Occipital lobe (tissue), 3 donors: ENCODE data around the gene NPR1. TPM values are rescaled to one million over a fixed set of nuclear protein-coding genes. Genes with fewer than 3 reads are reported as not detected.
A peak's percentile ranks its signal among the peaks of the same experiment; 100 is the strongest.
"Not testable (repeated sequence)": the region's sequence is repeated elsewhere in the genome, so short reads cannot be mapped to it uniquely, and the experiment has no call there.

Experiments used
- DNase-seq: peaks from one replicate; lab custom pipeline; 2025; lab: John Stamatoyannopoulos, UW
- small RNA-seq: library from RNA; depleted of rRNA; stranded (forward); fragments of <200 nt; gene quantifications from one replicate; pipeline ENCODE3, GENCODE V24; 2014
- total RNA-seq: library from RNA; depleted of rRNA; stranded (reverse); fragments of >200 nt; gene quantifications from one replicate; pipeline ENCODE4 v1.2.3, GENCODE V29; 2014

NPR1 gene
- total RNA-seq, 1 donor from 2014 or later: 0.16 TPM

DNA sequence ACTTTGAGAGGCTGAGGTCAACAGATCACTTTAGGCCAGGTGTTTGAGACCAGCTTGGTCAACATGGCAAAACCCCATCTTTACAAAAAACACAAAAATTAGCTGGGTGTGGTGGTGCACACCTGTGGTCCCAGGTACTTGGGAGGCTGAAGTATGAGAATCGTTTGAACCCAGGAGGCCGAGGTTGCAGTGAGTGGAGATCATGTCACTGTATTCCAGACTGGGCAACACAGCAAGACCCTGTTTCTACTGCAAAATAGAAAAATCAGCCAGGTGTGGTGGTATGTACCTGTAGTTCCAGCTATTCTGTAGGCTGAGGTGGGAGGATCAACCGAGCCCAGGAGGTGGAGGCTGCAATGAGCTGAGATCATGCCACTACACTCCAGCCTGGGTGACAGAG, 45.2 kb downstream of the NPR1 start:
- DNase-seq: no peak

DNA sequence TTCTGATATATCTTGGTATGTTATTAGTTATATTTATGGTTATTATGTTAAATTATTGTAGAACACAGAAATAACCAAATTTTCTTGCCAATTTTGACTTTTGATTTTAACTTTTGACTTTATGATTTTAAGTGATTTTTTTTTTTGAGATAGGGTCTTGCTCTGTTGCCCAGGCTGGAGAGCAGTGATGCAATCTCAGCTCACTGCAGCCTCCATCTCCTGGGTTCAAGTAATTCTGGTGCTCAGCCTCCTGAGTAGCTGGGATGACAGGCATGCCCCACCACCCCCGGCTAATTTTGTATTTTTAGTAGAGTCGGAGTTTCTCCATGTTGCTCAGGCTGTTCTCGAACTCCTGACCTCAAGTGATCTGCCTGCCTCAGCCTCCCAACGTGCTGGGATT, 46.1 kb downstream of the NPR1 start:
- not testable (repeated sequence) for DNase-seq

DNA sequence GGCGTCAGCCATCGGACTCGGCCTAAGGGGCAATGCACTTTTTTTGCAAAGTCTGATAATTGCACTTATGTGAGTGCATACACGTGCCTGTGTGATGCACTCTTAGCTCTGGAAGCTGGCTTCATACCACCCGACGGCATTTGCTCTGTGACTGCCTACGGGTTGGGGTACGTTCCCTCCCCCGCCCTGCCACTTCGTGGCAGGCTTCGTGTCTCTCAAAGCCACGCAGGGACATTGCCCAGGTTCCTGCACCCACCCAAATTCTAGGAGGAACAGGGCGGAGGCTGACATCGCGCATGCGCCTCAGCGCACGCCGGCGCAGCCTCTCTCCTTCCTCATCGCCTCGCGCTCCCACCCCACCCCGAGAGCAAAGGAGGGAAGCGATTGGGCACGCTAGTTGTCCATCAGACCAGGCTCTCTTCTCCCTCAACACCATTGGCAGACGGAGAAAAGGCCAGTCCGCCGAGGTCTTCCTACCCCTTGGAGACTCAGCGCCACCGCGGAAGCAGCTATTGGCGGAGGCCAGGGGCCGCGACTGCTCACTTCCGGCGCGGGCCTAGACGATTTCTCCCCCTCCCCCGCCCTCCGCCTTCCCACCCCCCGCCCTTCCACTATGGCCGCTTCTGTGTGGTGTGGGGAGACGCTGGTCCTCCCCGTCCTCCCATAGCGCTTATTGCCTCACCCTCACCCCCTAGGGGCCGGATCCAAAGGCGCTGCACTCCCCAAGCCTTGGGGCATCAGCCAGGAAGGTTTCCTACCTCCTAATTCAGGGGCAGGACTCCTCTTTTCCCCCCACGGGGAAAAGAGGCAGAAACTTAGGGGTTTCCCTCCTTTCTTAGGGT, 49.2 kb downstream of the NPR1 start, which contains the start of gene INTS3:
TSS of gene INTS3 (plus strand) at position 588 of the 842 bp plus-strand sequence. CDS start 585 bp downstream, outside the sequence.
- peak; percentile 100 for DNase-seq

DNA sequence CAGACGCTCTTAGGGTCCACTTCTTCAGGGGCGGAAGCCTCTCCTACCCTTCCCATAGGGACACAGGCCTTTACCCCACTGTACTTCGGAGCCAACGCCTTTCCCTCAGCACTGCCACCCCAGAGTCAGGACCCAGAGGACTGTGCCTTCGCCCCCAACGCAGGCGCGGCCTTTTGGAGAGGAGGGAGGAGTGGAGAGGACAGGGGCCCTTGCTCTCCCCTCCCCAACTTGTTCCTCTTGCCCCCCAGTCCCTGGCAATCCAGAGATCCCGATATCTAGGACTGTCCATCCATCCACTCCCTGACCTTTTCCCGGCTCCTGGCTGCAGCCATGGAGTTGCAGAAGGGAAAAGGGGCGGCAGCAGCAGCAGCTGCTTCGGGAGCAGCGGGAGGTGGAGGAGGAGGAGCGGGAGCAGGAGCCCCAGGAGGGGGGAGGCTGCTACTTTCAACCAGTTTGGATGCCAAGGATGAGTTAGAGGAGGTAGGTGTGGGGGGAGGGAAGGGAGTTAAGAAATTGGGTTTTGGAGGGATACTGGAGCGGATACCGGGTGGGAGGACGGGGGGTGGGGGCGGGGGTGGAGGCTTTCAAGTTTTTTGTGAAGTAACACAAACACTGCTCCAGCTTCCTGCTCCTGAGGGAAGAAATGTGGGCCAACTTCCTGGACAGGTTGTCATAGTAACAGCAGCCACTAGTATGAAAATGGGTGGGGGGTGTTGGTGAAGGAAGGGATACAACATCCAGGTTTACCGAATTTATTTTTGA, 50.0 kb downstream of the NPR1 start:
- DNase-seq: peak; percentile 9

DNA sequence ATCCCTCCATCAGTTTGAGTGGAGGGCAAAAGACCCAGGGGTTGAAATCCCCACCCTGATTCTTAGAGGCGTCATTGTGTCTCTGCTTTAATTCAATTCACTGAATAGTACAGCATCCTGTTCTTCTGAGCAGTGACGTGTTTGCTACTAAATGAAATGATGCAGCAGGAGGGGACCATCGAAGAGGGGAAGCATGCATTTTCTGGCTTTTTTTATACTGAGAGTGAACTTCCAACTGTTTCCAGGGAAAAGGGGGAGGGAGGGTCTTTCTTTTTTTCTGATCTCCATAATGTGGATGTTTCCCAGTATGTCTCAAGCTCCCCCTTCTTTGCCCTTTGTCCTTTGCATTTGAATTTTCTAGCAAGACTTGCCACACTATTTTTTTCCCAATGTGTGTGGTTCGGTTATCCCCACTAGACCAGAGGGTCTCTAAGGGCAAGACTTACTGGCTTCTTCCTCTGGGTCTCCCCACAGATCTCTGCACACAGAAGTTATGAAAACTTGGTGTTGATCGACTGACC, 52.0 kb downstream of the NPR1 start:
- DNase-seq: no peak

DNA sequence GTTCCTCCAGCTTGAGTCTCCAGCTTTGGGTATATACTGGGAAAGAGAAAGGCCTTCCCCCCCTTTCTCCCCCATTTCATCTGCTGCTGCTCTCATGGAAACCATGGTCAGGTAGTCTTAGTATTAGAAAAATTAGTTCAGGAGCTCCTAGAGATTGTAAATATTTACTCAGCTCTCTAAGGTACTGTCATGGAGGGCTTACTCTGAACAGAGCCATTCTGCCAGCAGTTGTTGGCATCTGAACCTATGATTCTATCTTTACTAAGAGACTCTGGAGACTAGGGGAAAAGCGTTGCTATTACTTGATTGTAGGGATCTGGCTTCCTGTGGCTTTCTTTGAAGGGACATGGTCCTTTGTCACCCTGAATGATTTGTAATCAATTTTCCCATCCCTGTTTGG, 55.5 kb downstream of the NPR1 start:
- DNase-seq: no peak

DNA sequence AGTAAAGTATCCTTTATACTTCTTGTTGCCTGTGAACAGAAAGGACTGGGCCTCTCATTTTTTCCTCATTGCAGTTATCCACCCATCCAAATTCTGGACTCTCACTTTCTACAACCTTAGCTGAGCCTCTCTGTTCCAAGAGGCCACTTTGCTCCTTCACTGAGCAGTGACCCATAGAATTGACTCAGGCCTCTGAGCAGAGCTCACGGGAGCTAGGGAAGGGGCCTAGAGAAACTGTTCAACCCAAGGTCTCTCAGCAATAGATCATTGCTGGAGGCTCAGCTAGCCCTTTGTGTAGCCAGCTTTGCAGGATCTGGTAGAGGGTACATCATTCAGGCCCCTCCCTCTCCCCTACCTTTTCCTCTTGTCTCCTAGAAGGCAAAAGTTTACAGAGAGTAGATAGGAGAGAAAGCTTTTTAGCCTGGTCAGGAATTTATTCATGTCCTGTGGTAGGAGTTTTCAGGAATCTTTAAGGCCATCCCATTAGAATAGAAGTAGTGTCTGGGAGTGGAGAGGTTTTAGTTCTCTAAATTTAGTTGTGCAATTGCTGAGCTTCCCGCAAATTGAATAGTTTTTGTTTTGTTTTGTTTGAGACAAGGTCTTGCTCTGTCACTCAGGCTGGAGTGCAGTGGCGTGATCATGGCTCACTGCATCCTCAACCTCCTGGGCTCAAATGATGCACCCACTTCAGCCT, 56.1 kb downstream of the NPR1 start:
- DNase-seq: no peak

DNA sequence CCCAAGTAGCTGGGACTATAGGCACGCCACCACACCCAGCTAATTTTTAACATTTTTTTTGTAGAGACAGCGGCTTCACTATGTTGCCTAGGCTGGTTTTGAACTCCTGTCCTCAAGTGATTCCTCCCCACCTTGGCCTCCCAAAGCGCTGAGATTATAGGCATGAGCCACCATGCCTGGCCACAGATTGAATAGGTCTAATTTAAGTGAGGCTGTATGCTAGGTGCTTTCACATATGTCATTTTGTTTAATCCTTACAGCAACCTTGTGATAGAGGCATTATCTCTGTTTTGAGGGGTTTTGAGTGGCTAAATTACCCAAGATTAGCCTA, 56.6 kb downstream of the NPR1 start:
- no peak for DNase-seq

DNA sequence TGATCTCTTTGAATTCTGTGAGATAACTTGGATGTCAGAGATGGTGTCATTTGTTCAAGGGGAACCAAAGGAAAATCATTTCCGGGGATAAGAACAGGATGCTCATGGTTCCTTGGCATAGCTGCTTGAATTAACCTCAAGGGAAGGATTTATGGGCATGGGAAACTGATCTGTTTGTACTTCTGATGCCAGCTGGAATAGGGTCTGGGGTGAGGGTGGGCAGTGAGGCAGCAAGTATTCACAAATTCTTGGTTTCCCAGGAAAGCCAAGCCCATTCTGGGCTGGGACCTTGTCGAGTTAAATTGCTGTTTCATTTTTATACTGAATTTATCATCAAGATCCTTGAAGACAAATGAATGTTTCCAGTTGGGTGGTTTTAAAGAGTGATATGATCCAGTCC, 63.5 kb downstream of the NPR1 start:
- DNase-seq: no peak

DNA sequence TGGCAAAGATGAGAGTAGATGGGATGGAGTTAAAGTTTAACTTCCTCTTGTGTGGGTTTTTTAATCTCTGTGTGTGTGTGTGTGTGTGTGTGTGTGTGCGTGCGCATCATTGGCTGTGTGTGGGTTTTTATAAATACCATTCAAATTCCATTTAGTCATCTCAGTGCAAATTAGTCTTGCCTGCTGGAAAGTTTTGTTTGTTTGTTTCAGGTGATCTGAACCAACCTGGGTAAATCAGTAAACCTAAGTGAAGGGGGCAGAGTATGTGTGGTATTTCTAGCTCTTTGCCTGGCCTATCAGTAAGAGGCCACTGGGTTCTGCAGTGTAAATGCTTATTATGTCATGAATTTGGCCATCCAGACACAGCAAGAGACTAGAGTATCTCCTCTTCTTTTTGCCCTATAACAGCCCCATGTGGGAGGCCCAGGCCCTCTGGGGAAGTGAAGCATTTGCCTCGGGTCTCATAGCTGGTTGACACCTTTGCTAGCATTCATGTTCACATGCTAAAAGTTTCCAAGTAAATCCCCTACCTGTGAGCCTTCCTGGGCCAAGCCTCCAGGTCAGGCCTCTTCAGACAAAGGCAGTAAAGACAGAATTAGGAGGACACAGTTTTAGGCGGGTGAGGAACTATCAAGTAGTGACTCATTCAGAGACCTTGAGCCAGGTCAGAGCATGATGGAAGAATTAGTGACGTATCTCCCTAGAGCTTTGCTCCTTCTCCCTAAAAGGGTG, 64.1 kb downstream of the NPR1 start:
- DNase-seq: no peak

Small RNAs within 50 kb of the gene (small RNA-seq; reads per million reads assigned to genes)
- not detected for gene MIR8083
- not detected for gene RF00019
- gene RN7SL372P: not detected

Other genes with a start within 250 kb of the NPR1 start
- not detected for gene S100A7, start 218.0 kb upstream of the NPR1 start, total RNA-seq
- 9.2 TPM for gene S100A6, start 142.7 kb upstream of the NPR1 start, total RNA-seq
- gene S100A5, start 137.8 kb upstream of the NPR1 start, total RNA-seq: not detected
- gene S100A4, start 132.9 kb upstream of the NPR1 start, total RNA-seq: 0.62 TPM
- gene S100A3, start 129.4 kb upstream of the NPR1 start, total RNA-seq: not detected
- not detected for gene S100A2, start 112.8 kb upstream of the NPR1 start, total RNA-seq
- gene S100A16, start 65.6 kb upstream of the NPR1 start, total RNA-seq: 13.3 TPM
- 0.47 TPM for gene S100A14, start 62.4 kb upstream of the NPR1 start, total RNA-seq
- gene S100A13, start 51.2 kb upstream of the NPR1 start, total RNA-seq: 5.3 TPM
- 0.47 TPM for gene S100A1, start 50.3 kb upstream of the NPR1 start, total RNA-seq
- 77.0 TPM for gene CHTOP, start 44.6 kb upstream of the NPR1 start, total RNA-seq
- gene SNAPIN, start 20.0 kb upstream of the NPR1 start, total RNA-seq: 36.3 TPM
- 177 TPM for gene ILF2, start 7.7 kb upstream of the NPR1 start, total RNA-seq
- gene INTS3, start 49.4 kb downstream of the NPR1 start, total RNA-seq: 33.2 TPM
- 14.5 TPM for gene SLC27A3, start 96.7 kb downstream of the NPR1 start, total RNA-seq
- 18.2 TPM for gene GATAD2B, start 244.3 kb downstream of the NPR1 start, total RNA-seq